HFF-Myc (cell line): ENCODE results near the gene TBCE.
"Not testable (repeated sequence)": the region's sequence is repeated elsewhere in the genome, so short reads cannot be mapped to it uniquely, and the experiment has no call there.

Experiments
- DNase-seq: peaks from one replicate; pipeline ENCODE4 v3.0.0-alpha.2; 2011; ENCODE audit warnings: low read depth; ENCODE audit errors: extremely low read depth
- H3K4me3 ChIP-seq: replicated peaks from 2 replicates; pipeline ENCODE4 v1.5.1; 2011; ENCODE audit warnings: low read depth, mild to moderate bottlenecking, control low read depth, low read length
- CTCF ChIP-seq: IDR thresholded peaks from 2 replicates; pipeline ENCODE4 v1.5.1; 2012; ENCODE audit warnings: mild to moderate bottlenecking, low read depth, low read length, control low read depth; ENCODE audit errors: missing control alignments

Gene TBCE

GRCh38 chr1:235454021-235454420, 86.8 kb downstream of the TBCE start:
- TF ChIP-seq CTCF = no peak
- no peak overlapping the region for H3K4me3 ChIP-seq
- no peak for DNase-seq

- TF ChIP-seq CTCF = no peak
- DNase-seq = no peak
- H3K4me3 ChIP-seq = no peak overlapping the region
These were observed 87.9 kb downstream of the TBCE start for GRCh38 chr1:235455097-235455496.

GRCh38 chr1:235455823-235456222, 88.6 kb downstream of the TBCE start:
- no peak for DNase-seq
- TF ChIP-seq CTCF = no peak

GRCh38 chr1:235457856-235458255, 90.6 kb downstream of the TBCE start:
- DNase-seq, H3K4me3 ChIP-seq: not testable (repeated sequence)

More at GRCh38 chr1:235455823-235456222, 88.6 kb downstream of the TBCE start:
- H3K4me3 ChIP-seq = no peak overlapping the region

- H3K4me3 ChIP-seq = no peak overlapping the region
- no peak for TF ChIP-seq CTCF
- DNase-seq = no peak
These were observed 93.5 kb downstream of the TBCE start for GRCh38 chr1:235460770-235461169.

GRCh38 chr1:235461954-235462353, 94.7 kb downstream of the TBCE start:
- no peak for DNase-seq
- TF ChIP-seq CTCF = no peak
- no peak overlapping the region for H3K4me3 ChIP-seq

- H3K4me3 ChIP-seq, DNase-seq: not testable (repeated sequence)
These were observed 95.6 kb downstream of the TBCE start for GRCh38 chr1:235462832-235463231.

- no peak for TF ChIP-seq CTCF
- no peak overlapping the region for H3K4me3 ChIP-seq
- no peak for DNase-seq
These were observed 97.8 kb downstream of the TBCE start for GRCh38 chr1:235465066-235465465.
